K562 (cell line): ENCODE results near the gene SLC12A1. TPM values are rescaled to one million over a fixed set of nuclear protein-coding genes. Genes with fewer than 3 reads are reported as not detected.

Experiments used
- CCAR2 ChIP-seq: fragments of 200-400 bp; formaldehyde crosslinking; IDR thresholded peaks from 2 replicates; pipeline ENCODE4 v1.6.1; 2017; ENCODE audit warnings: mild to moderate bottlenecking, low read depth, low read length
- CTBP1 ChIP-seq: fragments of 450-650 bp; IDR thresholded peaks from 2 replicates; pipeline ENCODE4 v1.6.1; 2016; ENCODE audit warnings: borderline replicate concordance
- KLF1 ChIP-seq: fragments of 450-650 bp; IDR thresholded peaks from 2 replicates; pipeline ENCODE4 v1.6.1; 2016; ENCODE audit warnings: missing genetic modification characterization, missing compliant biosample characterization
- NCOA1 ChIP-seq: fragments of 450-650 bp; IDR thresholded peaks from 2 replicates; pipeline ENCODE4 v1.6.1; 2016; ENCODE audit warnings: low read depth
- NR0B1 ChIP-seq: fragments of 450-650 bp; IDR thresholded peaks from one replicate; pipeline ENCODE4 v1.6.1; 2018; ENCODE audit warnings: mild to moderate bottlenecking, moderate library complexity; ENCODE audit not compliant: partially characterized antibody
- RAD21 ChIP-seq, 2 experiments: fragments of 250-450 bp in 1 of 2; fragments of 450-650 bp in 1 of 2; sonication (Bioruptor Pico) in 1 of 2; formaldehyde crosslinking in 1 of 2; IDR thresholded peaks in 1 of 2; conservative IDR thresholded peaks in 1 of 2; 2 replicates each; pipeline versions ENCODE4 v1.4.0 to v1.8.0; 2020 to 2022; ENCODE audit warnings: mild to moderate bottlenecking in 2 of 2, moderate library complexity in 1 of 2
- RBM22 ChIP-seq: fragments of 200-400 bp; formaldehyde crosslinking; IDR thresholded peaks from 2 replicates; pipeline ENCODE4 v1.6.1; 2018; ENCODE audit warnings: low read length, low read depth; ENCODE audit not compliant: poor library complexity, severe bottlenecking
- SMARCA5 ChIP-seq: fragments of 450-650 bp; IDR thresholded peaks from 2 replicates; pipeline ENCODE4 v1.6.1; 2016
- SMC3 ChIP-seq: conservative IDR thresholded peaks from 2 replicates; pipeline ENCODE4 v1.6.1; 2011; ENCODE audit warnings: low read depth, low read length, improper control_type of control experiment; ENCODE audit not compliant: insufficient read depth
- STAG1 ChIP-seq: sonication (generic); formaldehyde crosslinking; IDR thresholded peaks from 2 replicates; pipeline ENCODE4 v1.5.0; 2020; ENCODE audit warnings: missing genetic modification reagents, borderline replicate concordance
- TAF7 ChIP-seq: fragments of 450-650 bp; IDR thresholded peaks from 2 replicates; pipeline ENCODE4 v1.6.1; 2016; ENCODE audit warnings: missing genetic modification characterization, missing compliant biosample characterization
- TCFL5 ChIP-seq: fragments of 250-450 bp; sonication (Bioruptor Pico); conservative IDR thresholded peaks from 2 replicates; pipeline ENCODE4 v1.6.1; 2021; ENCODE audit warnings: mild to moderate bottlenecking, moderate library complexity, matching md5 sums
- TEAD4 ChIP-seq, 2 experiments: sonication (generic) in 1 of 2; formaldehyde crosslinking in 1 of 2; IDR thresholded peaks; 2 replicates each; pipeline versions ENCODE4 v1.6.1 to v1.8.0; 2012 to 2022; ENCODE audit warnings: borderline replicate concordance in 1 of 2, inconsistent platforms in 1 of 2, low read length in 1 of 2, mild to moderate bottlenecking in 1 of 2, missing genetic modification reagents in 1 of 2
- USF2 ChIP-seq: sonication (generic); formaldehyde crosslinking; IDR thresholded peaks from 2 replicates; pipeline ENCODE4 v1.5.0; 2020; ENCODE audit warnings: missing genetic modification reagents
- WHSC1 ChIP-seq: IDR thresholded peaks from one replicate; pipeline ENCODE4 v1.6.1; 2012; ENCODE audit warnings: low read length, control low read depth, inconsistent platforms
- ZNF584 ChIP-seq: fragments of 200-800 bp; sonication (Bioruptor generic); IDR thresholded peaks from 2 replicates; pipeline ENCODE4 v1.6.1; 2016; ENCODE audit warnings: low read depth, mild to moderate bottlenecking, missing genetic modification characterization, missing compliant biosample characterization
- ZNF589 ChIP-seq: fragments of 200-800 bp; sonication (Bioruptor generic); IDR thresholded peaks from 2 replicates; pipeline ENCODE4 v1.6.1; 2016; ENCODE audit warnings: low read depth, missing genetic modification characterization, missing compliant biosample characterization
- ZNF592 ChIP-seq: fragments of 450-650 bp; IDR thresholded peaks from 2 replicates; pipeline ENCODE4 v1.6.1; 2017; ENCODE audit warnings: antibody characterized with exemption, mild to moderate bottlenecking
- ZNF76 ChIP-seq: fragments of 250-450 bp; sonication (Bioruptor Pico); IDR thresholded peaks from 2 replicates; pipeline ENCODE4 v1.4.0; 2020; ENCODE audit warnings: mild to moderate bottlenecking, moderate library complexity, borderline replicate concordance
- polyA plus RNA-seq, 8 experiments: library from polyadenylated mRNA; depleted of rRNA in 4 of 8; stranded (reverse) in 5 of 8; unstranded in 3 of 8; fragments of >200 nt; fragmentation: Nextera tagmentation in 2 of 8; fragmentation: Illumina TruSeq in 1 of 8; extraction: Ambion mirVana in 2 of 8; extraction: Trizol in 1 of 8; gene quantifications; 2 replicates each; pipeline versions ENCODE4 v1.2.1 to v1.2.3, GENCODE V29; 2011 to 2014; ENCODE audit warnings: inconsistent platforms in 1 of 8, missing spikeins in 1 of 8
- total RNA-seq, 7 experiments: library from RNA; depleted of rRNA in 6 of 7; stranded (reverse); fragments of >200 nt in 6 of 7; fragmentation: Illumina TruSeq in 2 of 7; extraction: Trizol in 2 of 7; gene quantifications; 2 replicates each; pipeline versions ENCODE4 v1.2.1 to v1.2.3, GENCODE V29; 2011 to 2021; ENCODE audit warnings: low replicate concordance in 1 of 7

The SLC12A1 gene
- total and polyA plus RNA-seq, 9 of the 15 experiments (the other 6 are each of a cell fraction or from before 2014, with no cell fraction given): not detected

GRCh38 chr15:48352474-48353072 lies 146.5 kb downstream of the SLC12A1 start (continued):
- TF ChIP-seq TCFL5 (CRISPR knock-in tag) (no peak), STAG1 (CRISPR knock-in tag) (no peak; the same call in 1 of the 2 replicates), KLF1 (tag) (no peak), SMC3 (peak; percentile 75), RBM22 (no peak), ZNF584 (CRISPR knock-in tag) (no peak), ZNF589 (CRISPR knock-in tag) (no peak), WHSC1 (no peak), CTBP1 (peak; percentile 14; the same call in 1 of the 2 replicates), NR0B1 (no peak), CCAR2 (no peak), ZNF76 (CRISPR knock-in tag) (no peak), RAD21 (CRISPR knock-in tag; conservative IDR thresholded peaks at IDR 0.05 in 1 of 2, IDR thresholded peaks at IDR 0.05 in 1 of 2) (peak; percentile 69 to 85), TAF7 (tag) (no peak), TEAD4 (IDR thresholded peaks at IDR 0.05; ENCODE audit: low read length) (peak; percentile 35), TEAD4 (CRISPR knock-in tag; IDR thresholded peaks at IDR 0.05; ENCODE audit: borderline replicate concordance) (no peak), NCOA1 (no peak), ZNF592 (no peak), USF2 (no peak), SMARCA5 (no peak)
